Tibial nerve (tissue), 4 donors: ENCODE data around the gene INSIG1.
A peak's percentile ranks its signal among the peaks of the same experiment; 100 is the strongest.

Experiments
- CTCF ChIP-seq, 5 experiments: fragments of 200-600 bp in 3 of 5; fragments of 450-650 bp in 2 of 5; sonication (generic) in 3 of 5; IDR thresholded peaks; one replicate each; pipeline ENCODE4 v1.5.1; 2016 to 2019; ENCODE audit warnings: antibody characterized with exemption in 5 of 5, mild to moderate bottlenecking in 3 of 5, moderate library complexity in 2 of 5
- EP300 ChIP-seq, 2 donors: sonication (generic); formaldehyde crosslinking; IDR thresholded peaks; one replicate each; pipeline ENCODE4 v1.6.1; 2017; ENCODE audit warnings: antibody characterized with exemption in 2 of 2, mild to moderate bottlenecking in 1 of 2
- POLR2A ChIP-seq, 2 donors: fragments of 450-650 bp; IDR thresholded peaks; one replicate each; pipeline ENCODE4 v1.6.1; 2017; ENCODE audit warnings: antibody characterized with exemption in 2 of 2, mild to moderate bottlenecking in 2 of 2, moderate library complexity in 2 of 2

GRCh38 chr7:155256761-155257481 lies 40.8 kb upstream of the INSIG1 start:
- TF ChIP-seq CTCF (IDR thresholded peaks at IDR 0.05) (no peak), POLR2A (IDR thresholded peaks at IDR 0.05) (no peak), EP300 (IDR thresholded peaks at IDR 0.05) (peak in 1 of 2 donors; percentile 38)
